Mucosa of descending colon (tissue), 3 donors: ENCODE measurements around the gene ZNF846. TPM values are rescaled to one million over a fixed set of nuclear protein-coding genes. Genes with fewer than 3 reads are reported as not detected.

Experiments
- ATAC-seq: fragments of 200-7000 bp; cut with Tn5 transposase; one replicate; pipeline ENCODE4 v1.9.1; 2020; ENCODE audit warnings: mild to moderate bottlenecking, moderate library complexity
- DNase-seq, 3 donors: peaks; one replicate each; pipeline ENCODE4 v3.0.0-alpha.2; 2020
- H3K36me3 ChIP-seq: fragments of 200-600 bp; one replicate; pipeline ENCODE4 v1.8.0; 2021; ENCODE audit warnings: low read depth, mild to moderate bottlenecking
- H3K4me1 ChIP-seq: fragments of 200-600 bp; one replicate; pipeline ENCODE4 v1.8.0; 2021; ENCODE audit warnings: low read depth, mild to moderate bottlenecking
- H3K4me3 ChIP-seq: fragments of 200-600 bp; one replicate; pipeline ENCODE4 v1.8.0; 2021; ENCODE audit warnings: mild to moderate bottlenecking
- H3K9me3 ChIP-seq: fragments of 200-600 bp; one replicate; pipeline ENCODE4 v1.8.0; 2021; ENCODE audit warnings: mild to moderate bottlenecking
- intact Hi-C, 2 donors: fragments of 100-400 bp; cut with DNase I in 1 of 2; cut with micrococcal nuclease in 1 of 2; formaldehyde crosslinking; loops; one replicate each; pipeline versions ENCODE4 v1.11.0 to v1.11.1; 2022; cut with DNase I, micrococcal nuclease
- total RNA-seq, 3 donors: library from RNA; stranded (reverse); fragmentation: NEBNext Ultra II Directional in 2 of 3; extraction: Animal tissue kit (Norgen Biotek cat#: 25700) in 2 of 3; gene quantifications; one replicate each; pipeline versions ENCODE4 v1.2.1 to v1.2.4, GENCODE V29; 2021 to 2023
- TF ChIP-seq, protein P1 (sequence below): fragments of 200-600 bp; IDR thresholded peaks from one replicate; pipeline ENCODE4 v1.8.0; 2022; ENCODE audit warnings: antibody characterized with exemption, mild to moderate bottlenecking
- donor health status: DM: no; HTN: no; CAD: no; lungs with moderate emphysema.
- donor health status: DM: no; HTN: no; CAD: no.
- donor health status: DM: no; HTN: yes; CAD: no.

The ZNF846 gene
- total RNA-seq, 3 donors from 2014 or later = 13.4 to 22.1 (median 20.2) TPM

DNA sequence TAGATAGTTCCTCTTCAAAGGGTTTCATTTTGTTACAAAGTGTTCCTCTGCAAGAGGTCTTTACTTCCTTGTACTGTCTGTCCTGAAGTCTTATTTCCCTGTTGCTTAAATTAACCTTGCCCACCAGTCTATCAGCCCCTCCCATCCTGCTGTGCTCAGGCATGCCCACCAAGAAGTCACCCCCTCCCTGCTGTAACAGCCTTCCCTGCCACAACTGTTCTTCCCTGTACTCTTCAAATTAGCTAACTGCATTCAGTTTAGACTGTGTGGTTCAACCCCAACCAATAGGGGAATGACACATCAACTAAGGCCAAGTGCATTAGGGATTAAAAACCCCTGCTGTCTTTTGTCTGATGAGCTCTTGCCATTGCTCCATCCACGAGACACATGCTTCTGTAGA lies 59.2 kb downstream of the ZNF846 start:
- DNase-seq (no peak), ATAC-seq (peak; percentile 12)
- H3K9me3 ChIP-seq = peaks cover 29% of the 10 kb centered on the region
- intact Hi-C loops = no loop called here
- H3K36me3 ChIP-seq = no peaks in the 10 kb centered on the region
- no peaks in the 10 kb centered on the region for H3K4me1 ChIP-seq
- TF ChIP-seq, protein P1, sequence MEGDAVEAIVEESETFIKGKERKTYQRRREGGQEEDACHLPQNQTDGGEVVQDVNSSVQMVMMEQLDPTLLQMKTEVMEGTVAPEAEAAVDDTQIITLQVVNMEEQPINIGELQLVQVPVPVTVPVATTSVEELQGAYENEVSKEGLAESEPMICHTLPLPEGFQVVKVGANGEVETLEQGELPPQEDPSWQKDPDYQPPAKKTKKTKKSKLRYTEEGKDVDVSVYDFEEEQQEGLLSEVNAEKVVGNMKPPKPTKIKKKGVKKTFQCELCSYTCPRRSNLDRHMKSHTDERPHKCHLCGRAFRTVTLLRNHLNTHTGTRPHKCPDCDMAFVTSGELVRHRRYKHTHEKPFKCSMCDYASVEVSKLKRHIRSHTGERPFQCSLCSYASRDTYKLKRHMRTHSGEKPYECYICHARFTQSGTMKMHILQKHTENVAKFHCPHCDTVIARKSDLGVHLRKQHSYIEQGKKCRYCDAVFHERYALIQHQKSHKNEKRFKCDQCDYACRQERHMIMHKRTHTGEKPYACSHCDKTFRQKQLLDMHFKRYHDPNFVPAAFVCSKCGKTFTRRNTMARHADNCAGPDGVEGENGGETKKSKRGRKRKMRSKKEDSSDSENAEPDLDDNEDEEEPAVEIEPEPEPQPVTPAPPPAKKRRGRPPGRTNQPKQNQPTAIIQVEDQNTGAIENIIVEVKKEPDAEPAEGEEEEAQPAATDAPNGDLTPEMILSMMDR = no peak
- no peak overlapping the region for H3K4me3 ChIP-seq

DNA sequence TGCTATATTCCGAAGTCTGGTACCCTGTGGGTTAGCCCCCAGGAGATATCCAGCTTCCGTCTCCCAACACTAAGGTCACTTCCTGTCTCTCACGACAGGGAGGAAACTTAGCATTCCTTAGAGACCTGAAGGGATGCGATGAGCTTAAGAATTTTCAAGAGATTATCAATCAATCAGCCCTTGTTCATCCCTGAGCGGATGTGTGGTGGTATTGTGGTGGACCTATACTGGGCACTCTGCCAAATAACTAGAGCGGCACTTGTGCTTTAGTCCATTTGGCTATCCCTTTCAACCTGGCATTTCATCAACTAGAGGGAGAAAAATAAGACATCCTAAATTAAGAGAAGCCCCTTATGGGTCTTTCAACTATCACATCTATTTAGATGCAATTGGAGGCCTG lies 62.7 kb downstream of the ZNF846 start:
- DNase-seq (no peak), ATAC-seq (no peak)
- intact Hi-C loops = no loop called here
- TF ChIP-seq, protein P1 = no peak
- Histone ChIP-seq H3K36me3 (no peaks in the 10 kb centered on the region), H3K4me1 (no peaks in the 10 kb centered on the region), H3K9me3 (peaks cover 7% of the 10 kb centered on the region), H3K4me3 (no peak overlapping the region)

DNA sequence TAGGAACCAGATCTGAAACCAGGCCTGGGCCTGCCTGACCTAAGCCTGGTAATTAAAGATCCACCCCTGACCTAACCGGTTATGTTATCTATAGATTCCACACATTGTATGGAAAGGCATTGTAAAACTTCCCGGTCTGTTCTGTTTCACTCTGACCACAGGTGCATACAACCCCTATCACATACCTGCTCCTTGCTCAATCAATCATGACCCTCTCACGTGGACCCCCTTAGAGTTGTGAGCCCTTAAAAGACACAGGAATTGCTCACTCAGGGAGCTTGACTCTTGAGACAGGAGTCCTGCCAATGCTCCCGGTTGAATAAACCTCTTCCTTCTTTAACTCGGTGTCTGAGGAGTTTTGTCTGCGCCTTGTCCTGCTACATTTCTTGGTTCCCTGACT lies 66.4 kb downstream of the ZNF846 start:
- DNase-seq (no peak), ATAC-seq (no peak)
- TF ChIP-seq, protein P1 = no peak
- H3K9me3 ChIP-seq = peaks cover 7% of the 10 kb centered on the region
- H3K36me3 ChIP-seq = no peaks in the 10 kb centered on the region
- H3K4me1 ChIP-seq = no peaks in the 10 kb centered on the region
- no peak overlapping the region for H3K4me3 ChIP-seq
- intact Hi-C loops = no loop called here

Other genes with a start within 250 kb of the ZNF846 start
- gene ZNF426, start 230.1 kb downstream of the ZNF846 start, total RNA-seq = 10 to 100 TPM in 1 of 3 donors, 1 to 10 TPM in 2; 6.9 to 23.3 (median 9.7) TPM
- 10 to 100 TPM; 17.0 to 26.3 (median 22.2) TPM for gene ZNF121, start 184.2 kb downstream of the ZNF846 start, total RNA-seq
- gene ZNF561, start 147.5 kb downstream of the ZNF846 start, total RNA-seq = 10 to 100 TPM; 22.6 to 42.2 (median 31.9) TPM
- gene ZNF562, start 93.6 kb downstream of the ZNF846 start, total RNA-seq = 10 to 100 TPM; 27.9 to 49.4 (median 41.5) TPM
- gene FBXL12, start 50.3 kb upstream of the ZNF846 start, total RNA-seq = 10 to 100 TPM; 25.7 to 36.1 (median 31.3) TPM
- 100 to 1,000 TPM; 244 to 293 (median 271) TPM for gene UBL5, start 59.2 kb upstream of the ZNF846 start, total RNA-seq
- gene PIN1, start 66.6 kb upstream of the ZNF846 start, total RNA-seq = 10 to 100 TPM; 44.5 to 64.2 (median 52.5) TPM
- 1 to 10 TPM; 1.4 to 5.7 (median 1.9) TPM for gene OLFM2, start 167.8 kb upstream of the ZNF846 start, total RNA-seq
- gene COL5A3, start 241.8 kb upstream of the ZNF846 start, total RNA-seq = 1 to 10 TPM; 1.9 to 7.2 (median 5.5) TPM
- gene RDH8, start 244.7 kb upstream of the ZNF846 start, total RNA-seq = not detected